Measurements from ENCODE around the gene PJVK.

DNA sequence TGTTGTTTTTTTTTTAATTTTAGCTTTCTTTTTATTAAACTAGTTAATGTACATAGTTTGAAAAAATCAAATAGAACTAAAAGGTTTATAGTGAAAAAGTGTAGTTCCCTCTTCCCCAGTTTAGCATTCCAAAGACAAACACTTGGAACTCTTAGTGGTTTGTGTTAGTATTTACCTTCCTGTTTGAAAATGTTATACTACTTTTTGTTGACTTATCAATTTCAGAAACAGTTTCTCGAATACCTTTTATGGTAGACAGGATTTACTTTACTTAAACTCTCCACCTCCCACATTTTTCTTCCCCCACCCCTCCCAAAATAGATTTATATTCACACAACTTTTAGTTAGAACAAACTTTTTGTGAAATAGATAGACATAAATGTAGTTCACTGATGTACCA, 55.8 kb downstream of the PJVK start:
- TF ChIP-seq ZFX (IDR thresholded peaks at IDR 0.05): no peak
- TF ChIP-seq CTCF (conservative IDR thresholded peaks at IDR 0.05): no peak
